ENCODE measurements around the gene UBE2J2.
"Not testable (repeated sequence)": the region's sequence is repeated elsewhere in the genome, so short reads cannot be mapped to it uniquely, and the experiment has no call there.

UBE2J2 gene

DNA sequence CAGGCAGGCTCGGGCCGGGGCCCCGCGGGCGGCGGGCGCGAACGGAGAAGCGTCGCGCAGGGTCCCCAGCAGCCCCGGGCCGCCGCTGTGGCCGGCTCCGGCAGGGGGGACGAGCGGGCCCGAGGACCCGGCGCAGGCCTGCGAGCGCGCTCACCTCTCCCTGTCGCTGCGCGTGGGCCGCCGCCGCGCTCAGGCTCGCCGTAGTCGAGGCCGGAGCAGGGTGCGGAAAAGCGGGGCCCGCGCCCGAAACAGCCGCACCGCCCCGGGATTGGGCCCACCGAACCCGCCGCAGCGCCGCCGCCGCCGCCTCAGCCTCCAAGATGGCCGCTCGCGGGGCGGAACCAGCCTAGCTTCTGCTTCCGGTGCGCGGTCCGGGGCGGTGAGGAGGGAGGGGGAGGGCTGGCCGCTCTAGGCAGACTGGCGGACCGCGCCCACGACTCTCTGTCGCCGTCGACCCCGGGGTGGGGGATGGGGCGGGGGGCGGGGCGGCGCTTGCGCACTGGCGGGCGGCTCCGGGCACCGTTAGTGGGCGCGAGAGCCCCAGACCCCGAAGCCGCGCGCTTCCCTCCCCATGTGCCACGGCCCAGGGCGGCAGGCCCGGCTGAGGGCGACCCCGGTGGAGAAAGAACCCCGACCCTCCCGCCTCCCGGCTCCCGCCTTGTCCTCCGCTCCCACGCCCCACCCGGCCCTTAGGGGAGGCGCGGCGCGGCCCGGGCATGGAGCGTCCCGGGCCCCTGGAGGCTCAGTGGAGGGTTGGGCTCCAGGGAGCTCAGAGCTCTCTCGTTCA, at the start of gene UBE2J2:
UBE2J2 (minus strand) TSS at position 343 of the 787 bp plus-strand sequence. CDS start 5,862 bp downstream, outside the sequence.
- peak within 1 kb of the TSS; percentile 77 for H3K27ac ChIP-seq (ENCODE audit: low read depth, low read length)

DNA sequence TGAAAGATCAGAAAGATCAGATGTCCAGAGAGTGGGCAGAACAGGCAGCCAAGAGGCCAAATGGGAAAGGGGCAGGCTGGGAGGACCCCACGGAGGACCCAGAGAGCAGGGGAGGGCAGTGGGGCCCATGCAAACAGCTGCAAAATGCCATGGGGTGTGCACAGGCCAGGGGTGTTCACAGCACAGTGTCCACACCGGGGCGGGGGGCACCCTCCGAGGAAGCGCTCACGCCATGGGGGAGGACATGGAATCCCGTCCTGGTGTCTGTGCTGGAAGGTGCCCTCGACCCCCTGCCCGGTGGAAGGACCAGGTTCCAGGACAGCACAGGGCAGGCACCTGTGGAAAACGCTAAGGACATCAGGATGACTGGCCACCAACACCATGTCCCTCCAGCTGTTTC, 49.3 kb upstream of the UBE2J2 start:
- no peak overlapping the region for H3K27ac ChIP-seq (ENCODE audit: low read depth, low read length)
- H3K9me3 ChIP-seq (ENCODE audit: control insufficient read depth, insufficient read depth, low read length) = no peaks in the 10 kb centered on the region
- no peak overlapping the region; the same call in 1 of the 2 replicates for H3K4me3 ChIP-seq (ENCODE audit: low read depth, low read length)
- H3K36me3 ChIP-seq (ENCODE audit: control insufficient read depth, insufficient read depth, low read length) = peaks cover 40% of the 10 kb centered on the region
- H3K9ac ChIP-seq (ENCODE audit: low read depth, low read length) = no peak overlapping the region
- H3K4me1 ChIP-seq (ENCODE audit: control insufficient read depth, insufficient read depth, low read length) = no peaks in the 10 kb centered on the region
- no peaks in the 10 kb centered on the region for H3K27me3 ChIP-seq (ENCODE audit: control insufficient read depth, insufficient read depth, low read length)

More for the DNA sequence above, at the start of gene UBE2J2:
- Histone ChIP-seq H3K9ac (ENCODE audit: low read depth, low read length) (peak within 1 kb of the TSS; percentile 85), H3K27me3 (ENCODE audit: control insufficient read depth, insufficient read depth, low read length) (no peaks in the 10 kb centered on the region; the same call in 1 of the 2 replicates), H3K4me3 (ENCODE audit: low read depth, low read length) (peak within 1 kb of the TSS; percentile 73), H3K4me1 (ENCODE audit: control insufficient read depth, insufficient read depth, low read length) (no peaks in the 10 kb centered on the region), H3K36me3 (ENCODE audit: control insufficient read depth, insufficient read depth, low read length) (peaks cover 7% of the 10 kb centered on the region; the same call in 1 of the 2 replicates), H3K9me3 (ENCODE audit: control insufficient read depth, insufficient read depth, low read length) (no peaks in the 10 kb centered on the region)

GRCh38 chr1:1322418-1322817, 48.8 kb upstream of the UBE2J2 start:
- Histone ChIP-seq H3K36me3 (ENCODE audit: control insufficient read depth, insufficient read depth, low read length) (peaks cover 43% of the 10 kb centered on the region), H3K27ac (ENCODE audit: low read depth, low read length) (no peak overlapping the region), H3K4me1 (ENCODE audit: control insufficient read depth, insufficient read depth, low read length) (no peaks in the 10 kb centered on the region), H3K4me3 (ENCODE audit: low read depth, low read length) (no peak overlapping the region), H3K9ac (ENCODE audit: low read depth, low read length) (no peak overlapping the region), H3K27me3 (ENCODE audit: control insufficient read depth, insufficient read depth, low read length) (no peaks in the 10 kb centered on the region), H3K9me3 (ENCODE audit: control insufficient read depth, insufficient read depth, low read length) (no peaks in the 10 kb centered on the region)

DNA sequence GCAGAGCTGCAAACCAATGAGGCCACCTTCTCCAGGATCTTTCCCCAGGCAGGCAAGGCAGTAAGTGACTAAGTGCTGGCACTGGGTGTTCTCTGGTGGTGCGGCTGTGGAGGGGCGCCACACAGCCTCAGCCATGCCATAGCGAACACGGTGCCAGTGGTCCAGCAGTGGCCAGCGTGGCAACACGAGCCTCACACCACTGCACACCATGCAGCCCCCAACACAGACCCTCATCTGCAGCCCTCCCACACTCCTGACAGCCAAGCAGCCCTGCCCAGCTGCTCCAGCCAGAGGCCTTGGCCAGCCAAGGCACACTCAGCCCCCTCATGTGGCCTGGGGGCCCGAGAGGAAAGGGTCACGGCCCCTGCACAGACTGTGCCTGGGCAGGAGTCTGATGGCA, 47.8 kb upstream of the UBE2J2 start:
- Histone ChIP-seq H3K27me3 (ENCODE audit: control insufficient read depth, insufficient read depth, low read length) (no peaks in the 10 kb centered on the region), H3K4me1 (ENCODE audit: control insufficient read depth, insufficient read depth, low read length) (no peaks in the 10 kb centered on the region), H3K9me3 (ENCODE audit: control insufficient read depth, insufficient read depth, low read length) (no peaks in the 10 kb centered on the region), H3K9ac (ENCODE audit: low read depth, low read length) (no peak overlapping the region), H3K36me3 (ENCODE audit: control insufficient read depth, insufficient read depth, low read length) (peaks cover 40% of the 10 kb centered on the region), H3K27ac (ENCODE audit: low read depth, low read length) (no peak overlapping the region), H3K4me3 (ENCODE audit: low read depth, low read length) (no peak overlapping the region)

- Histone ChIP-seq H3K27me3 (ENCODE audit: control insufficient read depth, insufficient read depth, low read length) (no peaks in the 10 kb centered on the region), H3K27ac (ENCODE audit: low read depth, low read length) (no peak overlapping the region), H3K36me3 (ENCODE audit: control insufficient read depth, insufficient read depth, low read length) (peaks cover 40% of the 10 kb centered on the region), H3K9ac (ENCODE audit: low read depth, low read length) (no peak overlapping the region), H3K4me3 (ENCODE audit: low read depth, low read length) (no peak overlapping the region), H3K4me1 (ENCODE audit: control insufficient read depth, insufficient read depth, low read length) (peaks cover 3% of the 10 kb centered on the region; the same call in 1 of the 2 replicates), H3K9me3 (ENCODE audit: control insufficient read depth, insufficient read depth, low read length) (no peaks in the 10 kb centered on the region)
Observed at GRCh38 chr1:1320666-1321448, 47.2 kb upstream of the UBE2J2 start.

GRCh38 chr1:1319646-1319941, 45.9 kb upstream of the UBE2J2 start:
- Histone ChIP-seq H3K9ac (ENCODE audit: low read depth, low read length) (no peak overlapping the region), H3K27ac (ENCODE audit: low read depth, low read length) (no peak overlapping the region), H3K36me3 (ENCODE audit: control insufficient read depth, insufficient read depth, low read length) (peaks cover 45% of the 10 kb centered on the region), H3K4me3 (ENCODE audit: low read depth, low read length) (no peak overlapping the region), H3K9me3 (ENCODE audit: control insufficient read depth, insufficient read depth, low read length) (no peaks in the 10 kb centered on the region), H3K4me1 (ENCODE audit: control insufficient read depth, insufficient read depth, low read length) (peaks cover 10% of the 10 kb centered on the region), H3K27me3 (ENCODE audit: control insufficient read depth, insufficient read depth, low read length) (no peaks in the 10 kb centered on the region)

- Histone ChIP-seq H3K9me3 (ENCODE audit: control insufficient read depth, insufficient read depth, low read length) (no peaks in the 10 kb centered on the region), H3K36me3 (ENCODE audit: control insufficient read depth, insufficient read depth, low read length) (peaks cover 51% of the 10 kb centered on the region), H3K27ac (ENCODE audit: low read depth, low read length) (no peak overlapping the region), H3K9ac (ENCODE audit: low read depth, low read length) (no peak overlapping the region), H3K4me3 (ENCODE audit: low read depth, low read length) (no peak overlapping the region), H3K4me1 (ENCODE audit: control insufficient read depth, insufficient read depth, low read length) (peaks cover 10% of the 10 kb centered on the region), H3K27me3 (ENCODE audit: control insufficient read depth, insufficient read depth, low read length) (no peaks in the 10 kb centered on the region)
Observed at GRCh38 chr1:1318777-1319645, 45.4 kb upstream of the UBE2J2 start.

DNA sequence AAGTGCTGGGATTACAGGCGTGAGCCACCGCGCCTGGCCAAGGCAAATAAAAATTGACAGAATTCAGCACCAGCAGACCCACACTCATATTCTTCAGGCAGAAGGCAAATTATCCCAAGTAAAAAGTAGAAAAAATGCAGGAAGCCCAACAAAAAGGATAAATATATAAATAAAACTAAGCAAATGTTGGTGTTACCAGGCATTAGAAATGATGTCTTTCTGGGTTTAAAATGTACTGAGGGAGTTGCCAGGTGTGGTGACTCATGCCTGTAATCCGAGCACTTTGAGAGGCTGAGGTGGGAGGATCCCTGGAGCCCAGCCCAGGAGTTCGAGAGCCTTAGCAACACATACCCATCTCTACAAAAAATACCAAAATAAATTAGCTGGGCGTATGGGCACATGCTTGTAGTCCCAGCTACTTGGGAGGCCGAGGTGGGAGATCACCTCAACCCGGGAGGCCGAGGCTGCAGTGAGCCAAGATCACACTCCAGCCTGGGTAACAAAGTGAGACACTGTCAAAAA, 44.5 kb upstream of the UBE2J2 start:
- peaks cover 10% of the 10 kb centered on the region for H3K4me1 ChIP-seq (ENCODE audit: control insufficient read depth, insufficient read depth, low read length)
- no peak overlapping the region for H3K4me3 ChIP-seq (ENCODE audit: low read depth, low read length)
- H3K36me3 ChIP-seq (ENCODE audit: control insufficient read depth, insufficient read depth, low read length) = peaks cover 58% of the 10 kb centered on the region
- H3K27me3 ChIP-seq (ENCODE audit: control insufficient read depth, insufficient read depth, low read length) = no peaks in the 10 kb centered on the region
- no peak overlapping the region for H3K9ac ChIP-seq (ENCODE audit: low read depth, low read length)
- H3K9me3 ChIP-seq (ENCODE audit: control insufficient read depth, insufficient read depth, low read length) = no peaks in the 10 kb centered on the region
- H3K27ac ChIP-seq (ENCODE audit: low read depth, low read length) = no peak overlapping the region

GRCh38 chr1:1317420-1317819, 43.8 kb upstream of the UBE2J2 start:
- H3K4me1 ChIP-seq (ENCODE audit: control insufficient read depth, insufficient read depth, low read length) = peaks cover 10% of the 10 kb centered on the region
- H3K9ac ChIP-seq (ENCODE audit: low read depth, low read length) = no peak overlapping the region
- H3K27me3 ChIP-seq (ENCODE audit: control insufficient read depth, insufficient read depth, low read length) = no peaks in the 10 kb centered on the region
- no peak overlapping the region for H3K4me3 ChIP-seq (ENCODE audit: low read depth, low read length)
- H3K27ac ChIP-seq (ENCODE audit: low read depth, low read length) = no peak overlapping the region
- peaks cover 61% of the 10 kb centered on the region for H3K36me3 ChIP-seq (ENCODE audit: control insufficient read depth, insufficient read depth, low read length)
- no peaks in the 10 kb centered on the region for H3K9me3 ChIP-seq (ENCODE audit: control insufficient read depth, insufficient read depth, low read length)

DNA sequence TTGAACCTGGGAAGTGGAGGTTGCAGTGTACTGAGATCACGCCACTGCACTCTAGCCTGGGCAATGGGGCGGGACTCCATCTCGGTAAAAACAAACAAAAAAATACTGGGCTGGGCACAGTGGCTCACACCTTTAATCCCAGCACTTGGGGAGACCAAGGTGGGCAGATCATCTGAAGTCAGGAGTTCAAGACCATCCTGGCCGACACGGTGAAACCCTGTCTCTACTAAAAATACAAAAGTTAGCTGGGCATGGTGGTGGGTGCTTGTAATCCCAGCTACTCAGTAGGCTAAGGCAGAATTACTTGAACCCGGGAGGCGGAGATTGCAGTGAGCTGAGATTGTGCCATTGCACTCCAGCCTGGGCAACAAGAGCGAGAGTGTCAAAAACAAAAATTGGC, 42.5 kb upstream of the UBE2J2 start:
- not testable (repeated sequence) for H3K9ac ChIP-seq (ENCODE audit: low read depth, low read length); H3K9me3 ChIP-seq (ENCODE audit: control insufficient read depth, insufficient read depth, low read length); H3K27ac ChIP-seq (ENCODE audit: low read depth, low read length); H3K27me3 ChIP-seq (ENCODE audit: control insufficient read depth, insufficient read depth, low read length); H3K4me3 ChIP-seq (ENCODE audit: low read depth, low read length)
- H3K4me1 ChIP-seq (ENCODE audit: control insufficient read depth, insufficient read depth, low read length) = peaks cover 10% of the 10 kb centered on the region
- peaks cover 67% of the 10 kb centered on the region for H3K36me3 ChIP-seq (ENCODE audit: control insufficient read depth, insufficient read depth, low read length)
